Pancreas (tissue), 10 donors: ENCODE results near the gene TM9SF4. TPM values are rescaled to one million over a fixed set of nuclear protein-coding genes. Genes with fewer than 3 reads are reported as not detected.
A peak's percentile ranks its signal among the peaks of the same experiment; 100 is the strongest.

Experiments used
- ATAC-seq, 4 donors: fragments of 200-7000 bp; cut with Tn5 transposase; one replicate each; pipeline versions ENCODE4 v1.8.0 to v1.9.1; 2020; ENCODE audit warnings: mild to moderate bottlenecking in 4 of 4, moderate library complexity in 4 of 4
- DNase-seq, 6 donors: peaks; one replicate each; pipeline ENCODE4 v3.0.0-alpha.2; 2020
- FAIRE-seq: peaks from 2 replicates; lab custom pipeline; 2012; peaks lifted over from hg19 to GRCh38; lab: Jason Lieb, UNC
- H3K27ac ChIP-seq, 4 donors: fragments of 200-600 bp; sonication (generic); 1 replicate in 3 of 4; 2 replicates in 1 of 4; pipeline versions ENCODE4 v1.5.0 to v1.8.0; 2020
- H3K27me3 ChIP-seq, 4 donors: fragments of 200-600 bp; one replicate each; pipeline ENCODE4 v1.8.0; 2021
- H3K36me3 ChIP-seq, 3 donors: fragments of 200-600 bp; sonication (generic) in 1 of 3; one replicate each; pipeline versions ENCODE4 v1.5.0 to v1.8.0; 2020 to 2021
- H3K4me1 ChIP-seq, 3 donors: fragments of 200-600 bp; one replicate each; pipeline ENCODE4 v1.8.0; 2021
- H3K4me3 ChIP-seq, 4 donors: fragments of 200-600 bp; sonication (generic) in 2 of 4; one replicate each; pipeline versions ENCODE4 v1.5.0 to v1.8.0; 2020 to 2021
- H3K9me3 ChIP-seq, 4 donors: fragments of 200-600 bp; one replicate each; pipeline ENCODE4 v1.8.0; 2021
- WGBS, 2 donors: extraction: QIAGEN DNeasy Blood & Tissue Kit; methylation state at CpG; one replicate each; pipeline ENCODE4 v1.1.7; 2013; 5-methylcytosine and 5-hydroxymethylcytosine counted together
- intact Hi-C, 3 donors: fragments of 100-400 bp; cut with DNase I; formaldehyde crosslinking; loops; one replicate each; pipeline versions ENCODE4 v1.11.1 to v1.14.2; 2022
- polyA plus RNA-seq, 2 donors: library from polyadenylated mRNA; stranded (reverse); fragments of 200-250 nt; gene quantifications; one replicate each; pipeline ENCODE4 v1.2.3, GENCODE V29; 2013
- total RNA-seq, 6 donors: library from RNA; stranded (reverse); fragmentation: NEBNext Ultra II Directional in 4 of 6; extraction: Animal tissue kit (Norgen Biotek cat#: 25700) in 4 of 6; gene quantifications; one replicate each; pipeline versions ENCODE4 v1.2.1 to v1.2.4, GENCODE V29; 2021 to 2023
- TF ChIP-seq, protein P1 (sequence below), 4 donors: fragments of 200-600 bp; sonication (generic) in 3 of 4; IDR thresholded peaks; one replicate each; pipeline versions ENCODE4 v1.5.0 to v1.8.0; 2021; ENCODE audit warnings: antibody characterized with exemption in 4 of 4
- donor health status: healthy with polysubstance abuse.
- donor health status: DM: no; HTN: no; CAD: no; lungs with moderate emphysema.
- donor health status: DM: no; HTN: no; CAD: no.
- donor health status: control.
- donor health status: control.
- donor health status: Bipolar disorder and iron deficiency.
- donor health status: DM: yes; HTN: yes; CAD: no.
- donor health status: DM: no; HTN: no; CAD: no.
- donor health status: DM: no; HTN: no; CAD: no.
- donor health status: DM: yes; HTN: yes; CAD: no.

TM9SF4 gene
- total and polyA plus RNA-seq, 8 donors, result 12.7 to 30.2 (median 20.9) TPM

DNA sequence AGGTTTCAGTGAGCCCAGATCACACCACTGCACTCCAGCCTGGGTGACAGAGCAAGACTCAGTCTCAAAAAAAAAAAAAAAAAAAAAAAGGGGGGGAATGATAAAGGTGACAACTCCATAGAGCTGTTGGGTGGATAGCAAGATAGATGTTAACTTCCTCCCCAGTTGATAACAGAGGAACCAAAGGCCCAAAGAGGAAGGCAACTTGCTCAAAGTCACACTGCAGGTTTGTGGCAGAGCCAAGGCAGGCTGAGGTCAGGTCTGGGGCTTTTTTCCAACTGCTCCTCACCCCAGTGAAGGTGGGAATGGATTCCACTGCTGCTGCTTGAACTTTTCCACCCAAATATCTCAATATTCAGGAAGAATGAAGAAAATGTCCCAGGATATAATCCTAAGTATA lies 30.7 kb upstream of the TM9SF4 start:
- intact Hi-C loops, result no loop called here
- Histone ChIP-seq H3K27ac (no peak overlapping the region), H3K27me3 (no peaks in the 10 kb centered on the region), H3K4me3 (no peak overlapping the region), H3K4me1 (no peaks in the 10 kb centered on the region), H3K9me3 (no peaks in the 10 kb centered on the region), H3K36me3 (no peaks in the 10 kb centered on the region)
- TF ChIP-seq, protein P1, sequence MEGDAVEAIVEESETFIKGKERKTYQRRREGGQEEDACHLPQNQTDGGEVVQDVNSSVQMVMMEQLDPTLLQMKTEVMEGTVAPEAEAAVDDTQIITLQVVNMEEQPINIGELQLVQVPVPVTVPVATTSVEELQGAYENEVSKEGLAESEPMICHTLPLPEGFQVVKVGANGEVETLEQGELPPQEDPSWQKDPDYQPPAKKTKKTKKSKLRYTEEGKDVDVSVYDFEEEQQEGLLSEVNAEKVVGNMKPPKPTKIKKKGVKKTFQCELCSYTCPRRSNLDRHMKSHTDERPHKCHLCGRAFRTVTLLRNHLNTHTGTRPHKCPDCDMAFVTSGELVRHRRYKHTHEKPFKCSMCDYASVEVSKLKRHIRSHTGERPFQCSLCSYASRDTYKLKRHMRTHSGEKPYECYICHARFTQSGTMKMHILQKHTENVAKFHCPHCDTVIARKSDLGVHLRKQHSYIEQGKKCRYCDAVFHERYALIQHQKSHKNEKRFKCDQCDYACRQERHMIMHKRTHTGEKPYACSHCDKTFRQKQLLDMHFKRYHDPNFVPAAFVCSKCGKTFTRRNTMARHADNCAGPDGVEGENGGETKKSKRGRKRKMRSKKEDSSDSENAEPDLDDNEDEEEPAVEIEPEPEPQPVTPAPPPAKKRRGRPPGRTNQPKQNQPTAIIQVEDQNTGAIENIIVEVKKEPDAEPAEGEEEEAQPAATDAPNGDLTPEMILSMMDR (IDR thresholded peaks at IDR 0.05), result no peak
- ATAC-seq, result peak in 1 of 4 donors; percentile 24
- DNase-seq, result no peak
- FAIRE-seq, result no peak

DNA sequence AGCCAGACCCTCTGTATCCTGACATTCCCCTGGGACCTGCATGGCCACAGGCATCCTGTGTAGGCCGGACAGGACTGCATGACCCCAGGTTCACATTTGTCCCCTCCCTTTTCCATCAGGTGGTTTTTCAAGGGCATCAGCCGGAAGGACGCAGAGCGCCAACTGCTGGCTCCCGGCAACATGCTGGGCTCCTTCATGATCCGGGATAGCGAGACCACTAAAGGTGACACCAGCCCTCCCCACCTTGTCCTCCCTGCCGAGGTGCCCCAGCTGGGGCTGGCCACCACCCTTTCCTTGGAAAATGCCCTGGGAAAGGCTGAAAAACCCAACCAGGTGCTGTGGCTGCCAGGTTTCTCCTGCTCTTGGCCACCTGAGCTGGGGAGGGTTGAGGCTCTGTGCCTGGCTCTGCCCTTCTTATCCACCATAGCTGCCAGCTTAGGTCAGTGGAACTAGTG lies 29.8 kb upstream of the TM9SF4 start:
- no peaks in the 10 kb centered on the region for H3K27me3 ChIP-seq
- ATAC-seq (peak in 2 of 4 donors; percentile 44 to 46), FAIRE-seq (no peak), DNase-seq (no peak)
- H3K4me1 ChIP-seq, result no peaks in the 10 kb centered on the region
- 34 to 35% methylated on average over 8 of the region's 8 CpGs for WGBS, 2 donors
- H3K27ac ChIP-seq, result no peak overlapping the region
- TF ChIP-seq, protein P1 (IDR thresholded peaks at IDR 0.05), result no peak
- H3K4me3 ChIP-seq, result no peak overlapping the region
- no peaks in the 10 kb centered on the region for H3K36me3 ChIP-seq
- intact Hi-C loops, result no loop called here
- no peaks in the 10 kb centered on the region for H3K9me3 ChIP-seq

DNA sequence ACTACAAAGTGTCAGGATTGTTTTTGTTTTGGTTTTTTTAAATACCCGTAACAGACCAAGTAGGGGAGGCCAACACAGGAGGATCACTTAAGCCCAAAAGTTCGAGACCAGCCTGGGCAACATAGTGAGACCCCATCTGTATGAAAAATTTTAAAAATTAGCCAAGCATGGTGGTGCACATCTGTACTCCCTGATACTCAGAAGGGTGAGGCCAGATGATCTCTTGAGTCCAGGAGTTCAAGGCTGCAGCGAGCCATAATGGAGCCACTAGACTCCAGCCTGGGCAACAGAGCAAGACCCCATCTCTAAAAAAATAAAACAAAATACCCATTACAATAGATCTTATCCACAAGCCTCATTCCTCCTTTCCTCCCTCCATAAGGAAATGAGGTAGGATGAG lies 28.7 kb upstream of the TM9SF4 start:
- intact Hi-C loops, result no loop called here
- TF ChIP-seq, protein P1 (IDR thresholded peaks at IDR 0.05), result no peak
- FAIRE-seq (no peak), DNase-seq (no peak), ATAC-seq (no peak)
- no peak overlapping the region for H3K27ac ChIP-seq
- H3K9me3 ChIP-seq, result no peaks in the 10 kb centered on the region
- WGBS, 2 donors, result 59 to 81% methylated on average over 3 of the region's 3 CpGs
- H3K4me3 ChIP-seq, result no peak overlapping the region
- H3K27me3 ChIP-seq, result no peaks in the 10 kb centered on the region
- no peaks in the 10 kb centered on the region for H3K4me1 ChIP-seq
- no peaks in the 10 kb centered on the region for H3K36me3 ChIP-seq

DNA sequence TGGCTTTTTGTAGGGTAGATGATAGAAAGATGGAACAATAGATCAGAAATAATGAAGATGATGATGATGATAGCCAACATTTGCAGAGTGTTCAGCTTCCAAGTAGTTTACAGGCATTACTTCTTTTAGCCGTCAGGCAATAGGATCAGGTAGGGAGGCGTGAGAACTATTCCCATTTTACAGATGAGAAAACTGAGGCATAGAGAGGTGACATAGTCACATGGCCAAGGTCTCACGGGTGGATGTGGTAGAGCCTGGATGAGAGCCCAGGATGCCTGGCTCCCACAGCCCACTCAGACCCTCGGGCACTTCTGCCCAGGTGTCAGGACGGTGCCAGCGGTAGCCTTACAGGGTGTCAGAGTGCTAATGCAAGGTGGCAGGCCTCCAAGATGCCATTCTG lies 26.0 kb upstream of the TM9SF4 start:
- H3K36me3 ChIP-seq, result no peaks in the 10 kb centered on the region
- intact Hi-C loops, result no loop called here
- no peak overlapping the region for H3K27ac ChIP-seq
- ATAC-seq (no peak), DNase-seq (no peak), FAIRE-seq (no peak)
- no peaks in the 10 kb centered on the region for H3K4me1 ChIP-seq
- TF ChIP-seq, protein P1 (IDR thresholded peaks at IDR 0.05), result no peak
- no peaks in the 10 kb centered on the region for H3K9me3 ChIP-seq
- H3K4me3 ChIP-seq, result no peak overlapping the region
- no peaks in the 10 kb centered on the region for H3K27me3 ChIP-seq
- 75 to 81% methylated on average over 6 of the region's 6 CpGs for WGBS, 2 donors

DNA sequence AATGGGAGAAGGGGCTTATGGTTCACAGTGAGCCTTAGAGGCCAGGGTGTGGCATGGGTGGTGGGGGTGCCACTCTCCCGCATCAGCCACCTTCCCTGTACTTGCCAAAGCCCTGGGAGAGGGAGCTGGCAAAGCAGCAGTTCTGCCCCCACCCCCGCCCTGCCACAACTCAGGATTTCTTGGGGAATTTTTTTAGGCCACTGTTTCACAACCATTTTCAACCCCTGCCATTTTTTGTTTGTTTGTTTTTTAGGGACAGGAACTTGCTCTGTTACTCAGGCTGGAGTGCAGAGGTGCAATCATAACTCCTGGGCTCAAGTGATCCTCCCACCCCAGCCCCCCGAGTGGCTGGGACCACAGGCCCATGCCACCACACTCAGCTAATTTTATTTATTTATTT lies 22.4 kb upstream of the TM9SF4 start:
- Histone ChIP-seq H3K9me3 (no peaks in the 10 kb centered on the region), H3K27me3 (no peaks in the 10 kb centered on the region), H3K4me3 (no peak overlapping the region), H3K27ac (no peak overlapping the region), H3K36me3 (no peaks in the 10 kb centered on the region), H3K4me1 (no peaks in the 10 kb centered on the region)
- TF ChIP-seq, protein P1 (IDR thresholded peaks at IDR 0.05), result no peak
- WGBS, 2 donors, result 69 to 70% methylated on average over 3 of the region's 3 CpGs
- DNase-seq (no peak), ATAC-seq (no peak), FAIRE-seq (no peak)
- intact Hi-C loops, result no loop called here
